ENCODE measurements around the gene SLC6A6.

- TF ChIP-seq CTCF (IDR thresholded peaks at IDR 0.05) (no peak), EP300 (IDR thresholded peaks at IDR 0.05; ENCODE audit: low read depth) (no peak), POLR2AphosphoS5 (IDR thresholded peaks at IDR 0.05) (no peak), POLR2A (IDR thresholded peaks at IDR 0.05) (no peak)
Measured at GRCh38 chr3:14506626-14507304, 104.4 kb downstream of the SLC6A6 start.
